Thyroid gland (tissue), 4 donors: ENCODE data around the gene DOCK9. TPM values are rescaled to one million over a fixed set of nuclear protein-coding genes. Genes with fewer than 3 reads are reported as not detected.

Source experiments
- DNase-seq, 2 donors: peaks; one replicate each; pipeline ENCODE4 v3.0.0-alpha.2; 2019
- H3K27ac ChIP-seq, 3 donors: fragments of 200-600 bp; sonication (generic); 1 replicate in 2 of 3; 2 replicates in 1 of 3; pipeline ENCODE4 v1.5.1; 2016 to 2019; ENCODE audit warnings: mild to moderate bottlenecking in 1 of 3, moderate library complexity in 1 of 3
- H3K27me3 ChIP-seq: fragments of 200-600 bp; sonication (generic); one replicate; pipeline ENCODE4 v1.5.1; 2019
- H3K36me3 ChIP-seq, 2 donors: fragments of 200-600 bp; sonication (generic); one replicate each; pipeline ENCODE4 v1.5.1; 2016 to 2019
- H3K4me1 ChIP-seq, 2 donors: fragments of 200-600 bp; sonication (generic); one replicate each; pipeline ENCODE4 v1.5.1; 2017 to 2019
- H3K4me3 ChIP-seq, 3 donors: fragments of 200-600 bp; sonication (generic); replicated peaks in 1 of 3; 1 replicate in 2 of 3; 2 replicates in 1 of 3; pipeline ENCODE4 v1.5.1; 2016; ENCODE audit warnings: mild to moderate bottlenecking in 1 of 3
- H3K9me3 ChIP-seq: fragments of 200-600 bp; sonication (generic); one replicate; pipeline ENCODE4 v1.5.1; 2017
- CTCF ChIP-seq, 6 experiments: fragments of 200-600 bp in 3 of 6; fragments of 450-650 bp in 3 of 6; sonication (generic) in 3 of 6; IDR thresholded peaks; one replicate each; pipeline ENCODE4 v1.5.1; 2016 to 2019; ENCODE audit warnings: antibody characterized with exemption in 6 of 6, mild to moderate bottlenecking in 2 of 6, inconsistent platforms in 1 of 6, moderate library complexity in 1 of 6
- POLR2A ChIP-seq, 2 donors: fragments of 450-650 bp; IDR thresholded peaks; one replicate each; pipeline ENCODE4 v1.6.1; 2017; ENCODE audit warnings: antibody characterized with exemption in 2 of 2, mild to moderate bottlenecking in 2 of 2, moderate library complexity in 1 of 2
- WGBS, 2 donors: methylation state at CpG; one replicate each; pipeline ENCODE4 v1.1.5; 2017; 5-methylcytosine and 5-hydroxymethylcytosine counted together
- intact Hi-C: fragments of 100-400 bp; cut with DNase I; formaldehyde crosslinking; loops from one replicate; pipeline ENCODE4 v1.15.1; 2023
- total RNA-seq, 4 donors: library from RNA; depleted of rRNA; stranded (reverse); fragments of >200 nt; gene quantifications; one replicate each; pipeline ENCODE4 v1.2.3, GENCODE V29; 2016

Gene DOCK9
- 100 to 1,000 TPM; 126 to 240 (median 160) TPM for total RNA-seq

- peak in 1 of 2 donors; percentile 76 for TF ChIP-seq POLR2A (IDR thresholded peaks at IDR 0.05)
- TF ChIP-seq CTCF (IDR thresholded peaks at IDR 0.05): no peak
- intact Hi-C loops: loop anchor here (10.0 kb wide), 1 partner anchor 57 kb away; no protein-coding TSS in a partner anchor
- no peaks in the 10 kb centered on the region for H3K36me3 ChIP-seq
- H3K4me3 ChIP-seq: peak within 1 kb of the TSS in 2 of 3 donors; percentile 3 to 8
- H3K27me3 ChIP-seq: no peaks in the 10 kb centered on the region
- H3K4me1 ChIP-seq: peaks cover 48 to 57% of the 10 kb centered on the region in 2 donors
- 6 to 17% methylated on average over 15 to 16 of the region's 16 CpGs for WGBS, 2 donors
- no peaks in the 10 kb centered on the region for H3K9me3 ChIP-seq
- DNase-seq: peak; percentile 75 to 80
- peak within 1 kb of the TSS; percentile 50 to 76 (median 60) for H3K27ac ChIP-seq
These were observed at the start of gene DOCK9 for GRCh38 chr13:98977568-98978265. Gene DOCK9, minus strand, starts transcription at chr13:98978064. Its CDS starts 155 bp downstream, at chr13:98977909.

GRCh38 chr13:99027260-99027659 lies 49.4 kb upstream of the DOCK9 start:
- Histone ChIP-seq H3K9me3 (no peaks in the 10 kb centered on the region), H3K27ac (no peak overlapping the region), H3K27me3 (no peaks in the 10 kb centered on the region), H3K4me3 (no peak overlapping the region), H3K4me1 (peaks cover 8 to 20% of the 10 kb centered on the region in 2 donors), H3K36me3 (no peaks in the 10 kb centered on the region)
- intact Hi-C loops: no loop called here
- 95 to 98% methylated on average over 7 of the region's 7 CpGs for WGBS, 2 donors
- no peak for DNase-seq
- no peak for TF ChIP-seq POLR2A (IDR thresholded peaks at IDR 0.05)
- TF ChIP-seq CTCF (IDR thresholded peaks at IDR 0.05): no peak

GRCh38 chr13:99022941-99023340 lies 45.1 kb upstream of the DOCK9 start:
- TF ChIP-seq CTCF (IDR thresholded peaks at IDR 0.05): no peak
- no peaks in the 10 kb centered on the region for H3K36me3 ChIP-seq
- WGBS, 2 donors: 79 to 80% methylated on average over 4 of the region's 4 CpGs

GRCh38 chr13:99018418-99019180 lies 40.7 kb upstream of the DOCK9 start:
- Histone ChIP-seq H3K36me3 (no peaks in the 10 kb centered on the region), H3K27ac (no peak overlapping the region), H3K27me3 (no peaks in the 10 kb centered on the region), H3K4me3 (no peak overlapping the region), H3K4me1 (peaks cover 0 to 3% of the 10 kb centered on the region in 2 donors), H3K9me3 (no peaks in the 10 kb centered on the region)
- intact Hi-C loops: no loop called here
- DNase-seq: no peak
- TF ChIP-seq POLR2A (IDR thresholded peaks at IDR 0.05) (no peak), CTCF (IDR thresholded peaks at IDR 0.05) (no peak)
- WGBS, 2 donors: 97 to 98% methylated on average over 3 of the region's 3 CpGs

More at GRCh38 chr13:99022941-99023340, 45.1 kb upstream of the DOCK9 start:
- no peak for DNase-seq
- Histone ChIP-seq H3K4me3 (no peak overlapping the region), H3K27me3 (no peaks in the 10 kb centered on the region), H3K4me1 (no peaks in the 10 kb centered on the region), H3K9me3 (no peaks in the 10 kb centered on the region), H3K27ac (no peak overlapping the region)
- intact Hi-C loops: no loop called here
